GM12878 (cell line): ENCODE measurements around the gene DOK1. TPM values are rescaled to one million over a fixed set of nuclear protein-coding genes. Genes with fewer than 3 reads are reported as not detected.

Experiments
- BRCA1 ChIP-seq: IDR thresholded peaks from 2 replicates; pipeline ENCODE4 v1.6.1; 2011; ENCODE audit warnings: low read depth, low read length, improper control_type of control experiment
- CBFB ChIP-seq: IDR thresholded peaks from 2 replicates; pipeline ENCODE4 v1.6.1; 2016; ENCODE audit warnings: antibody characterized with exemption, low read depth
- EP300 ChIP-seq, 2 experiments: fragments of 150-350 bp in 1 of 2; IDR thresholded peaks; 2 replicates each; pipeline ENCODE4 v1.6.1; 2011 to 2012; ENCODE audit warnings: low read depth in 2 of 2, low read length in 2 of 2, borderline replicate concordance in 1 of 2, improper control_type of control experiment in 1 of 2, inconsistent platforms in 1 of 2; ENCODE audit not compliant: control insufficient read depth in 1 of 2
- FOS ChIP-seq: IDR thresholded peaks from 3 replicates; pipeline ENCODE4 v1.6.1; 2011; ENCODE audit warnings: borderline replicate concordance; ENCODE audit not compliant: insufficient read length; ENCODE audit errors: extremely low read depth
- IKZF2 ChIP-seq, 2 experiments: fragments of 450-650 bp; IDR thresholded peaks; 2 replicates each; pipeline ENCODE4 v1.6.1; 2017; ENCODE audit warnings: mild to moderate bottlenecking in 2 of 2, moderate library complexity in 2 of 2
- JUNB ChIP-seq: IDR thresholded peaks from 2 replicates; pipeline ENCODE4 v1.6.1; 2016; ENCODE audit warnings: antibody characterized with exemption, mild to moderate bottlenecking
- JUND ChIP-seq: IDR thresholded peaks from 2 replicates; pipeline ENCODE4 v1.6.1; 2012; ENCODE audit warnings: low read depth, mild to moderate bottlenecking, low read length, improper control_type of control experiment, moderate library complexity
- LARP7 ChIP-seq: fragments of 450-650 bp; IDR thresholded peaks from 2 replicates; pipeline ENCODE4 v1.6.1; 2017; ENCODE audit warnings: mild to moderate bottlenecking
- MTA3 ChIP-seq: IDR thresholded peaks from 2 replicates; pipeline ENCODE4 v1.6.1; 2012; ENCODE audit warnings: low read length, inconsistent platforms, borderline replicate concordance
- MXI1 ChIP-seq: fragments of 150-350 bp; IDR thresholded peaks from 2 replicates; pipeline ENCODE4 v1.6.1; 2011; ENCODE audit warnings: low read depth, mild to moderate bottlenecking, inconsistent platforms, low read length, improper control_type of control experiment
- POLR2A ChIP-seq: IDR thresholded peaks from 2 replicates; pipeline ENCODE4 v1.6.1; 2011; ENCODE audit warnings: low read depth, mild to moderate bottlenecking, low read length
- RBBP5 ChIP-seq: fragments of 200-600 bp; sonication (generic); conservative IDR thresholded peaks from 2 replicates; pipeline ENCODE4 v1.6.1; 2016
- SMAD1 ChIP-seq: fragments of 450-650 bp; IDR thresholded peaks from 2 replicates; pipeline ENCODE4 v1.6.1; 2018; ENCODE audit warnings: mild to moderate bottlenecking, low read depth; ENCODE audit not compliant: partially characterized antibody
- SUPT20H ChIP-seq: IDR thresholded peaks from 2 replicates; pipeline ENCODE4 v1.6.1; 2011; ENCODE audit warnings: low read depth, mild to moderate bottlenecking, low read length, moderate library complexity, borderline replicate concordance; ENCODE audit not compliant: control insufficient read depth
- ZZZ3 ChIP-seq: IDR thresholded peaks from 2 replicates; pipeline ENCODE4 v1.6.1; 2011; ENCODE audit warnings: low read depth; ENCODE audit not compliant: control insufficient read depth, insufficient read length
- polyA plus RNA-seq, 11 experiments: library from polyadenylated mRNA; depleted of rRNA in 4 of 11; unstranded in 6 of 11; stranded (reverse) in 5 of 11; fragments of >200 nt; fragmentation: Nextera tagmentation in 4 of 11; fragmentation: Illumina TruSeq in 1 of 11; extraction: Ambion mirVana in 4 of 11; extraction: Trizol in 1 of 11; gene quantifications; 1 replicate in 1 of 11; 2 replicates in 10 of 11; pipeline versions ENCODE4 v1.2.1 to v1.2.3, GENCODE V29; 2011 to 2016; ENCODE audit warnings: inconsistent platforms in 2 of 11, missing spikeins in 2 of 11, low read depth in 1 of 11
- total RNA-seq, 4 experiments: library from RNA; depleted of rRNA in 3 of 4; stranded (reverse); fragments of >200 nt in 3 of 4; fragmentation: Illumina TruSeq in 1 of 4; extraction: Trizol in 1 of 4; gene quantifications; 2 replicates each; pipeline versions ENCODE4 v1.2.1 to v1.2.3, GENCODE V29; 2013 to 2021
- TF ChIP-seq, protein P1 (sequence below): IDR thresholded peaks from 2 replicates; pipeline ENCODE4 v1.6.1; 2012; ENCODE audit warnings: improper control_type of control experiment, low read depth, low read length; ENCODE audit not compliant: insufficient replicate concordance
- TF ChIP-seq, protein P2 (sequence below): fragments of 450-650 bp; IDR thresholded peaks from 2 replicates; pipeline ENCODE4 v1.6.1; 2016; ENCODE audit warnings: mild to moderate bottlenecking
- TF ChIP-seq, protein P3 (sequence below): IDR thresholded peaks from 2 replicates; pipeline ENCODE4 v1.6.1; 2012; ENCODE audit warnings: low read depth, low read length, improper control_type of control experiment
- TF ChIP-seq, protein P4 (sequence below): fragments of 450-650 bp; IDR thresholded peaks from 2 replicates; pipeline ENCODE4 v1.6.1; 2018; ENCODE audit warnings: mild to moderate bottlenecking, low read depth, moderate library complexity; ENCODE audit not compliant: partially characterized antibody
- TF ChIP-seq, protein P5 (sequence below): fragments of 450-650 bp; IDR thresholded peaks from 2 replicates; pipeline ENCODE4 v1.6.1; 2016; ENCODE audit warnings: mild to moderate bottlenecking

The DOK1 gene
- total and polyA plus RNA-seq, 10 of the 15 experiments (the other 5 are each of a cell fraction or from before 2014, with no cell fraction given), result 1.4 to 104 (median 59.7) TPM

DNA sequence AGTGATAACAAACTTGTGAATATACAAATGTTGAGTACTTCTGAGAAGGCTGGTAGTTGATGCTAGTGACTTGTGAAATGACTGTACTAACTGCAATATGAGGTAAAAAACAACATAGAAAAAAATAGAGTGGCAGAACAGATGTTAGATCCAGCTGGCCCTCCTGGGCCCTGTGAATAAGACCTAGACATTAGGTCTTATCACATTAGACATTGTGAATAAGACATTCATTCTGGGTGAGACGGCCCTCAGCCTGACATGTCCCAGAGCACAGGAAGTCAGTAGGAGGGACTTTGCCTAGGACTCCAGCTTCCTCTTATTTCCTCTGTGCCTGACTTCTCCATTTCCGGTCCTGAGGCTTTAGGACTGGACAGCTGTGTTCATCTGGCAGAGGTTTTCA, 22.9 kb downstream of the DOK1 start (continued):
- TF ChIP-seq, protein P1, sequence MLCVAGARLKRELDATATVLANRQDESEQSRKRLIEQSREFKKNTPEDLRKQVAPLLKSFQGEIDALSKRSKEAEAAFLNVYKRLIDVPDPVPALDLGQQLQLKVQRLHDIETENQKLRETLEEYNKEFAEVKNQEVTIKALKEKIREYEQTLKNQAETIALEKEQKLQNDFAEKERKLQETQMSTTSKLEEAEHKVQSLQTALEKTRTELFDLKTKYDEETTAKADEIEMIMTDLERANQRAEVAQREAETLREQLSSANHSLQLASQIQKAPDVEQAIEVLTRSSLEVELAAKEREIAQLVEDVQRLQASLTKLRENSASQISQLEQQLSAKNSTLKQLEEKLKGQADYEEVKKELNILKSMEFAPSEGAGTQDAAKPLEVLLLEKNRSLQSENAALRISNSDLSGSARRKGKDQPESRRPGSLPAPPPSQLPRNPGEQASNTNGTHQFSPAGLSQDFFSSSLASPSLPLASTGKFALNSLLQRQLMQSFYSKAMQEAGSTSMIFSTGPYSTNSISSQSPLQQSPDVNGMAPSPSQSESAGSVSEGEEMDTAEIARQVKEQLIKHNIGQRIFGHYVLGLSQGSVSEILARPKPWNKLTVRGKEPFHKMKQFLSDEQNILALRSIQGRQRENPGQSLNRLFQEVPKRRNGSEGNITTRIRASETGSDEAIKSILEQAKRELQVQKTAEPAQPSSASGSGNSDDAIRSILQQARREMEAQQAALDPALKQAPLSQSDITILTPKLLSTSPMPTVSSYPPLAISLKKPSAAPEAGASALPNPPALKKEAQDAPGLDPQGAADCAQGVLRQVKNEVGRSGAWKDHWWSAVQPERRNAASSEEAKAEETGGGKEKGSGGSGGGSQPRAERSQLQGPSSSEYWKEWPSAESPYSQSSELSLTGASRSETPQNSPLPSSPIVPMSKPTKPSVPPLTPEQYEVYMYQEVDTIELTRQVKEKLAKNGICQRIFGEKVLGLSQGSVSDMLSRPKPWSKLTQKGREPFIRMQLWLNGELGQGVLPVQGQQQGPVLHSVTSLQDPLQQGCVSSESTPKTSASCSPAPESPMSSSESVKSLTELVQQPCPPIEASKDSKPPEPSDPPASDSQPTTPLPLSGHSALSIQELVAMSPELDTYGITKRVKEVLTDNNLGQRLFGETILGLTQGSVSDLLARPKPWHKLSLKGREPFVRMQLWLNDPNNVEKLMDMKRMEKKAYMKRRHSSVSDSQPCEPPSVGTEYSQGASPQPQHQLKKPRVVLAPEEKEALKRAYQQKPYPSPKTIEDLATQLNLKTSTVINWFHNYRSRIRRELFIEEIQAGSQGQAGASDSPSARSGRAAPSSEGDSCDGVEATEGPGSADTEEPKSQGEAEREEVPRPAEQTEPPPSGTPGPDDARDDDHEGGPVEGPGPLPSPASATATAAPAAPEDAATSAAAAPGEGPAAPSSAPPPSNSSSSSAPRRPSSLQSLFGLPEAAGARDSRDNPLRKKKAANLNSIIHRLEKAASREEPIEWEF, result no peak
- TF ChIP-seq, protein P2, sequence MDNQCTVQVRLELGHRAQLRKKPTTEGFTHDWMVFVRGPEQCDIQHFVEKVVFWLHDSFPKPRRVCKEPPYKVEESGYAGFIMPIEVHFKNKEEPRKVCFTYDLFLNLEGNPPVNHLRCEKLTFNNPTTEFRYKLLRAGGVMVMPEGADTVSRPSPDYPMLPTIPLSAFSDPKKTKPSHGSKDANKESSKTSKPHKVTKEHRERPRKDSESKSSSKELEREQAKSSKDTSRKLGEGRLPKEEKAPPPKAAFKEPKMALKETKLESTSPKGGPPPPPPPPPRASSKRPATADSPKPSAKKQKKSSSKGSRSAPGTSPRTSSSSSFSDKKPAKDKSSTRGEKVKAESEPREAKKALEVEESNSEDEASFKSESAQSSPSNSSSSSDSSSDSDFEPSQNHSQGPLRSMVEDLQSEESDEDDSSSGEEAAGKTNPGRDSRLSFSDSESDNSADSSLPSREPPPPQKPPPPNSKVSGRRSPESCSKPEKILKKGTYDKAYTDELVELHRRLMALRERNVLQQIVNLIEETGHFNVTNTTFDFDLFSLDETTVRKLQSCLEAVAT, result no peak
- TF ChIP-seq RBBP5 (no peak), FOS (no peak), BRCA1 (no peak), JUNB (peak; percentile 88), JUND (no peak), POLR2A (no peak), LARP7 (no peak), EP300 (IDR thresholded peaks at IDR 0.05; ENCODE audit: borderline replicate concordance in 1 of 2, control insufficient read depth in 1 of 2, low read depth in 2 of 2, low read length in 2 of 2) (no peak; a peak in 1 of 4 replicates), CBFB (no peak), SUPT20H (no peak), IKZF2 (IDR thresholded peaks at IDR 0.05) (peak; percentile 22 to 53; a peak in 2 of 4 replicates), SMAD1 (no peak), MXI1 (no peak), ZZZ3 (no peak), MTA3 (no peak; the same call in 1 of the 2 replicates)
- TF ChIP-seq, protein P3, sequence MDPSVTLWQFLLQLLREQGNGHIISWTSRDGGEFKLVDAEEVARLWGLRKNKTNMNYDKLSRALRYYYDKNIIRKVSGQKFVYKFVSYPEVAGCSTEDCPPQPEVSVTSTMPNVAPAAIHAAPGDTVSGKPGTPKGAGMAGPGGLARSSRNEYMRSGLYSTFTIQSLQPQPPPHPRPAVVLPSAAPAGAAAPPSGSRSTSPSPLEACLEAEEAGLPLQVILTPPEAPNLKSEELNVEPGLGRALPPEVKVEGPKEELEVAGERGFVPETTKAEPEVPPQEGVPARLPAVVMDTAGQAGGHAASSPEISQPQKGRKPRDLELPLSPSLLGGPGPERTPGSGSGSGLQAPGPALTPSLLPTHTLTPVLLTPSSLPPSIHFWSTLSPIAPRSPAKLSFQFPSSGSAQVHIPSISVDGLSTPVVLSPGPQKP, result no peak
- TF ChIP-seq, protein P4, sequence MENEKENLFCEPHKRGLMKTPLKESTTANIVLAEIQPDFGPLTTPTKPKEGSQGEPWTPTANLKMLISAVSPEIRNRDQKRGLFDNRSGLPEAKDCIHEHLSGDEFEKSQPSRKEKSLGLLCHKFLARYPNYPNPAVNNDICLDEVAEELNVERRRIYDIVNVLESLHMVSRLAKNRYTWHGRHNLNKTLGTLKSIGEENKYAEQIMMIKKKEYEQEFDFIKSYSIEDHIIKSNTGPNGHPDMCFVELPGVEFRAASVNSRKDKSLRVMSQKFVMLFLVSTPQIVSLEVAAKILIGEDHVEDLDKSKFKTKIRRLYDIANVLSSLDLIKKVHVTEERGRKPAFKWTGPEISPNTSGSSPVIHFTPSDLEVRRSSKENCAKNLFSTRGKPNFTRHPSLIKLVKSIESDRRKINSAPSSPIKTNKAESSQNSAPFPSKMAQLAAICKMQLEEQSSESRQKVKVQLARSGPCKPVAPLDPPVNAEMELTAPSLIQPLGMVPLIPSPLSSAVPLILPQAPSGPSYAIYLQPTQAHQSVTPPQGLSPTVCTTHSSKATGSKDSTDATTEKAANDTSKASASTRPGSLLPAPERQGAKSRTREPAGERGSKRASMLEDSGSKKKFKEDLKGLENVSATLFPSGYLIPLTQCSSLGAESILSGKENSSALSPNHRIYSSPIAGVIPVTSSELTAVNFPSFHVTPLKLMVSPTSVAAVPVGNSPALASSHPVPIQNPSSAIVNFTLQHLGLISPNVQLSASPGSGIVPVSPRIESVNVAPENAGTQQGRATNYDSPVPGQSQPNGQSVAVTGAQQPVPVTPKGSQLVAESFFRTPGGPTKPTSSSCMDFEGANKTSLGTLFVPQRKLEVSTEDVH, result no peak
- TF ChIP-seq, protein P5, sequence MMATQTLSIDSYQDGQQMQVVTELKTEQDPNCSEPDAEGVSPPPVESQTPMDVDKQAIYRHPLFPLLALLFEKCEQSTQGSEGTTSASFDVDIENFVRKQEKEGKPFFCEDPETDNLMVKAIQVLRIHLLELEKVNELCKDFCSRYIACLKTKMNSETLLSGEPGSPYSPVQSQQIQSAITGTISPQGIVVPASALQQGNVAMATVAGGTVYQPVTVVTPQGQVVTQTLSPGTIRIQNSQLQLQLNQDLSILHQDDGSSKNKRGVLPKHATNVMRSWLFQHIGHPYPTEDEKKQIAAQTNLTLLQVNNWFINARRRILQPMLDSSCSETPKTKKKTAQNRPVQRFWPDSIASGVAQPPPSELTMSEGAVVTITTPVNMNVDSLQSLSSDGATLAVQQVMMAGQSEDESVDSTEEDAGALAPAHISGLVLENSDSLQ, result peak; percentile 56
